ENCODE results near the gene ZSCAN16. TPM values are rescaled to one million over a fixed set of nuclear protein-coding genes. Genes with fewer than 3 reads are reported as not detected.

The ZSCAN16 gene
- total and polyA plus RNA-seq, 2 of the 13 experiments (the other 11 are each of a cell fraction or from before 2014, with no cell fraction given), result 5.7 to 12.7 TPM

- no TSS peak for BruUV-seq (replicated peaks)
- intact Hi-C loops (cut with micrococcal nuclease; ENCODE audit: unreplicated experiment) (no loop called here), in situ Hi-C loops (cut with HindIII; ENCODE audit: extremely low pct_ligation_motif_present, low pct_unique_long_range_greater_than_20kb) (no loop called here)
- H3K79me2 ChIP-seq (ENCODE audit: insufficient read depth, low read length), result peaks cover 11% of the 10 kb centered on the region
- FAIRE-seq (no peak), ATAC-seq (no peak), DNase-seq (ENCODE audit: low spot score) (no peak)
- no peak for TF ChIP-seq TCF7L2 (IDR thresholded peaks at IDR 0.05; ENCODE audit: low read depth, low read length)
- TF ChIP-seq AFF4 (CRISPR knock-in tag; IDR thresholded peaks at IDR 0.05), result no peak
- TF ChIP-seq ZNF34 (CRISPR knock-in tag; IDR thresholded peaks at IDR 0.05; ENCODE audit: borderline replicate concordance), result no peak
- no peak for TF ChIP-seq DMAP1 (CRISPR knock-in tag; IDR thresholded peaks at IDR 0.05)
- no peak for TF ChIP-seq MTA1 (CRISPR knock-in tag; IDR thresholded peaks at IDR 0.05; ENCODE audit: borderline replicate concordance)
- TF ChIP-seq HOXD1 (CRISPR knock-in tag; IDR thresholded peaks at IDR 0.05), result no peak
- TF ChIP-seq ZNF318 (CRISPR knock-in tag; IDR thresholded peaks at IDR 0.05), result no peak
- TF ChIP-seq ZSCAN12 (CRISPR knock-in tag; IDR thresholded peaks at IDR 0.05), result no peak
- TF ChIP-seq FOXK2 (IDR thresholded peaks at IDR 0.05), result no peak
- TF ChIP-seq ZNF256 (CRISPR knock-in tag; conservative IDR thresholded peaks at IDR 0.05), result no peak
- no peak for TF ChIP-seq YEATS4 (CRISPR knock-in tag; IDR thresholded peaks at IDR 0.05; ENCODE audit: borderline replicate concordance)
- H3K4me2 ChIP-seq (ENCODE audit: low read depth, low read length), result no peak overlapping the region
- H3K4me3 ChIP-seq (replicated peaks in 1 of 3; ENCODE audit: insufficient read depth in 1 of 3, low read depth in 2 of 3, low read length in 3 of 3), result no peak overlapping the region
- H3K4me1 ChIP-seq (ENCODE audit: insufficient read depth, low read length), result peaks cover 29% of the 10 kb centered on the region
- ChIA-PET CTCF (ENCODE audit: low intra/inter-chr PET ratio, low total read pairs) (no interaction called here), POLR2A (no interaction called here)
- H3K27ac ChIP-seq (ENCODE audit: extremely low read length, insufficient read depth, low read length), result no peak overlapping the region
- H3K36me3 ChIP-seq (replicated peaks in 1 of 2; ENCODE audit: control insufficient read depth in 1 of 2, insufficient read depth in 2 of 2, low read length in 2 of 2), result no peaks in the 10 kb centered on the region
- no peak overlapping the region for H2AFZ ChIP-seq (ENCODE audit: low read length)
- no peak overlapping the region for H3K9ac ChIP-seq (ENCODE audit: insufficient read depth, low read depth, low read length)
- H3K9me3 ChIP-seq (ENCODE audit: low read length), result no peaks in the 10 kb centered on the region
- H3K27me3 ChIP-seq (ENCODE audit: control insufficient read depth in 1 of 2, insufficient read depth in 2 of 2, low read length in 2 of 2), result no peaks in the 10 kb centered on the region; a peak in 1 of 5 replicates
- no peaks in the 10 kb centered on the region for H4K20me1 ChIP-seq (ENCODE audit: insufficient read depth, low read length)
Measured at GRCh38 chr6:28078050-28078449, 46.4 kb upstream of the ZSCAN16 start.
